AG08396 (cell line): ENCODE results near the gene CAD.
"Not testable (repeated sequence)": the region's sequence is repeated elsewhere in the genome, so short reads cannot be mapped to it uniquely, and the experiment has no call there.

Experiments used
- DNase-seq: peaks from one replicate; pipeline ENCODE4 v3.0.0; 2012; ENCODE audit warnings: low spot score, mixed read lengths

CAD gene

DNA sequence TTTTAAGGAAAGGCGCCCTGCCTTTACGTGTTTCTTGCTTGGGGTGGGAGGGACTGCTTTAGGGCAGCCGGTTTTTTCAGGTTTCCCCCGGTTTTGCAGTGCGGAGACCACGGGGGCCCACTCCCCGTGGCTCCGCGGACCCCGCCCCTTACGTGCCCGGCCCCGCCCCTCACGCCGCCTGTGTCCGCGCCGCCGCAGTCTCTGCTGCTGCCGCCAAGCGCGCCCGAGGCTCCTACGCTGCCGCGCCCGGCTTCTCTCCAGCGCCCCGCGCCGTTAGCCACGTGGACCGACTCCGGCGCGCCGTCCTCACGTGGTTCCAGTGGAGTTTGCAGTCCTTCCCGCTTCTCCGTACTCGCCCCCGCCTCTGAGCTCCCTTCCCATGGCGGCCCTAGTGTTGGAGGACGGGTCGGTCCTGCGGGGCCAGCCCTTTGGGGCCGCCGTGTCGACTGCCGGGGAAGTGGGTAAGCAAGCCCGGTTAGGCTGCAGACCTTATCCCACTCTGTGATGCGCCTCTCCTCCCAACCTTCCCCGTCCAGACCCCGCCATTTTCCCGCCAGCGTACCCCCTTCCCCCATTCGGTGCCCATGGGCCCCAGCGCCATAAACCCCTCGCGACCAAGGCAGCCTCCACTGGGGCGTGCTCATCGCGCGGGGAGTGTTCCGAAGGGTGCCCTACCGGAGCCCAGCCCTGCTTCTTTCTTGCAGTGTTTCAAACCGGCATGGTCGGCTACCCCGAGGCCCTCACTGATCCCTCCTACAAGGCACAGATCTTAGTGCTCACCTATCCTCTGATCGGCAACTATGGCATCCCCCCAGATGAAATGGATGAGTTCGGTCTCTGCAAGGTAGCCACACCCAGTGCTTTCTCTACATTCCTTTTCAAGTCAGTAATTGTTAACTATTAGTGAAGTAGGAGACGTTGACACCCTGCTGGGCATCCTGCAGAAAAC lies at the start of gene CAD:
Gene CAD, plus strand, starts transcription at position 197 of the 949 bp plus-strand sequence. Its CDS starts 183 bp downstream, at position 380.
- peak; percentile 95 for DNase-seq

DNA sequence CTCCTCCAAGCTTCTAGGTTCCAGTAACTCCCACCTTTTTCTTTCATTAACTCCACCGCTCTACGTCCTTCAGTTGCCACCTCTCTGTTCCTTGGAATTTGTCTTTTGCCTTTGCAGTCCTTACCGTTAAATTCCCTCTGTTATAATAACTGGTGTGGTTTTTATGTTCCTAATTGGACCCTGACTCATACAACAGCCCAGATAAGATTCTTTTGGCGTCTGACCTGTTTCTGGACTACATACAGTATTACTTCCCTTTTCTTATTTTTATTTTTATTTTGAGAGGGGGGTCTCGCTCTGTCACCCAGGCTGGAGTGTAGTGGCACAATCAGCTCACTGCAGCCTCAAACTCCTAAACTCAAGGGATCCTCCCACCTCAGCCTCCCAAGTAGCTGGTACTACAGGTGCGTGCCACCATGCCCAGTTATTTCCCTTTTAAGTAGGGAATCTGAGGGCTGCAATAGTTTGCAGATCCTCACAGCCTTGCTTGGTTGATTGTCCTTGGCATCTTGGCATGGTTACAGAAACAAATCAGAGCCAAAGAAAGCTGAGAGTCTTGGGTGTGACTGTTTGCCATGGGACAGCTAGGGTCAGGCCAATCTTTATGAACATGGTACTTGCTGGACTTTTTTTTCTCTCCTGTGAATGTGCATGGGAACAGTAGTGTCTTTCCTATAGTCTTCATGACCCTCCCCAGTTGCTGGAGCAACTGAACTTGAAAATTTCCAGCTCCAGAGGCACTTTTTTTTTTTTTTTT lies 46.4 kb upstream of the CAD start:
- no peak for DNase-seq

DNA sequence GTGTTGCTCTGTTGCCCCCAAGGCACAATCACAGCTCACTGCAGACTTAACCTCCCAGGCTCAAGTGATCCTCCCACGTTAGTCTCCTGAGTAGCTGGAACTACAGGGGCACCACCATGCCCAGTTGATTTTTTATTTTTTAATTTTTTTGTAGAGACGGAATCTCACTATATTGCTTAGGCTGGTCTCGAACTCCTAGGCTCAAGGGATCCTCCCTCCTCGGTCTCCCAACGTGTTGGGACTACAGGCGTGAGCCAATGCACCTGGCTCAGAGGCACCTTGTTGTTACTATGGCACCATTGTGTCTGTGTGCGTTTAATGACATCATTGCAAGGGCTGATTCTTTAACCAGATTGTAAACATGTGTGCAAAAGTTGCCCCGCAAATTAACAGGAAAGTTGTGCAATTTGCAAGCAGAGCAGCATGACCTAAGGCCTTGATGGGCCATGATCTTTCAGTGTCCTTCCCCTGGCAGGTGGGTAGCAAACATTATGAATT lies 45.8 kb upstream of the CAD start:
- DNase-seq = no peak

DNA sequence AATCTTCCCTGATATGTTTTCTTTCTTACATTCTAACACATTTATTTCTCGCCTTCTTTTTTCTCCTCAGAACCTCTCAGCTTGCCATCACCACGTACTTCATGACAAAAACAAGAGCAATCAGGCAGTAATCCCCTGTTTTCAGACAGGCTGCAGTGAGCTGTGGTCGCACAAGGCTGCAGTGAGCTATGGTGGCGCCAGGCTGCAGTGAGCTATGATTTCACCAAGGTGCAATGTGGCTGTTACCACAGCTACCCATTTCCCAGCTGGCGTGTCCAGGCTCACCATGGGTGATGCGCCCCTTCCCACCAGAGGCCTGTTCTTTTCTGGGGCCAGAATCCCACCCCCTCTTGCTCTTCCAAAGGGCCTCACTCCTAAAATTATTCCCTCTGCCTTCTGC lies 42.5 kb upstream of the CAD start:
- DNase-seq = no peak

DNA sequence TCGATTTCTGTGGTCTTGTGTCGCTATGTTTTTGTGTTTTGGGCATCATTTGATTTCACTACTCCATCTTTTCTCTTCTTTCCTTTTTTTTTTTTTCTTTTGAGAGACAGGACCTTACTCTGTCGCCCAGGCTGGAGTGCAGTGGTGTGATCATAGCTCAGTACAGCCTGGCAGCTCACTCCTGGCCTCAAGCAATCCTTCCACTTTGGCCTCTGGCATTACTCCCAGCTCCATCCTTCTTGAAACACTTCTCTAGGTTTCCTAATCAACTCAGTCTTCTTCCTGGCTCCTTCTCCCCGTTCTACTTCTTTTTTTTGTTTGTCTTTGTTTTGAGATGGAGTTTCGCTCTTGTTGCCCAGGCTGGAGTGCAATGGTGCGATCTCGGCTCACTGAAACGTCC lies 41.8 kb upstream of the CAD start:
- no peak for DNase-seq

DNA sequence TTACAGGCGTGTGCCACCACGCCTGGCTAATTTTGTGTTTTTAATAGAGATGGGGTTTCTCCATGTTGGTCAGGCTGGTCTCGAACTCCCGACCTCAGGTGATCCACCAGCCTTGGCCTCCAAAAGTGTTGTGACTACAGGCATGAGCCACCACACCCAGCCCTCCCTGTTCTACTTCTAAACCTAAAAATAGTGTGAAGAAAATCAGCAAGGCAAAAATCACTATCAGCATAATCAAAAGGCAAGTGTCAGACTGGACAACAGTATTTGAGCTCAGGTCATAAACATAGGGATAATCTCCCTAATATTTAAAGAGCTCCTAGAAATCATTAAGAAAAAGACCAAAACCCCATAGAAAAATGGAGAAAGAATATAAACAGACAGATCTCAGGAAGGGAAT lies 41.4 kb upstream of the CAD start:
- DNase-seq = not testable (repeated sequence)

DNA sequence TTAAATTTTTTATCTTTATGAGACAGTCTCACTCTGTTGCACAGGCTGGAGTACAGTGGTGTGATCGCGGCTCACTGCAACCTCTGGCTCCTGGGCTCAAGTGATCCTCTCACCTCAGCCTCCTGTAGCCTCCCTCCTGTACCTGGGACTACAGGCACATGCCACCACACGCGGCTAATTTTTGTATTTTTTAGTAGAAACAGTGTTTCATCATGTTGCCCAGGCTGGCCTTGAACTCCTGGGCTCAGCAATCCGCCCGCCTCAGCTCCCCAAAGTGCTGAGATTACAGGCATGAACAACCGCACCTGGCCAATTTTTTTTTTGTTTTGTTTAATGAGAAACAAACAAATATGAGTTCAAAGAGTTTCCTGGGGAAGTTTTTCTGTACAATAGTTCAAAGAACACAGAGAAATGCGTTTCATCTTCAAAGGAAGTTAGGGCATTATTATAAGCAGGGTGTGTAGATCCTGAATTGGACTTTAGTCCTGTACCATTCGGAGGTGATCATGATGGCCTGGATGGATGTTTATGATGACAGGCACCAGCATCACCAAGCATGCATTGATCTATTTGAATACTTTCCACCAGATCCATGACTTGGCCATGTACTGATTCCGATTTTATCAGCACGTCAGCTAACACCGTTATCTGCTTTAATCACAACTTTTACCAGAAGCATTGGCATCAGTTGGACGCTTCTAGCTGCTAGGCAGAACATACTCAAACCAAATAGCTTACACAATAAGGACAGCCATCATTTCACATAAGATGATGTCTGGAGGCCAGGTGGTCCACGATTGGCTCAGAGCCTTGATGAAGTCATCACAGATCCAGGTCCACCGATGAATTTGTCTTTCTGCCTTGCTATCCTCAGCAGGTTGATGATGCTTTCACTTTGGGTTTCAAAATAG lies 39.5 kb upstream of the CAD start:
- DNase-seq = no peak

DNA sequence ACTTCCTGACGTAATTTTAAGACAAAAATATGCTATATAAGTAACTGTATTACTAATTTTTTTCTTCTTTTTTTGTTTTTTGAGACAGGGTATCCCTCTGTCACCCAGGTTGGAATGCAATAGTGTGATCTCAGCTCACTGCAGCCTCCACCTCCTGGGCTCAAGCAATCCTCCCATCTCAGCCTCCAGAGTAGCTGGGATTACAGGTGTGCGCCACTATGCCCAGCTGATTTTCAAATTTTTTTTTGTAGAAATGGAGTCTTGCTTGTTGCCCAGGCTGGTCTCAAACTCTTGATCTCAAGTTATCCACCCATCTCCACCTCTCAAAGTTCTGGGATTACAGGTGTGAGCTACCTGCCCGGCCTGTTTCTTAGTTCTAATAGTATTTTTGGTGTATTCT lies 38.7 kb upstream of the CAD start:
- DNase-seq = no peak

DNA sequence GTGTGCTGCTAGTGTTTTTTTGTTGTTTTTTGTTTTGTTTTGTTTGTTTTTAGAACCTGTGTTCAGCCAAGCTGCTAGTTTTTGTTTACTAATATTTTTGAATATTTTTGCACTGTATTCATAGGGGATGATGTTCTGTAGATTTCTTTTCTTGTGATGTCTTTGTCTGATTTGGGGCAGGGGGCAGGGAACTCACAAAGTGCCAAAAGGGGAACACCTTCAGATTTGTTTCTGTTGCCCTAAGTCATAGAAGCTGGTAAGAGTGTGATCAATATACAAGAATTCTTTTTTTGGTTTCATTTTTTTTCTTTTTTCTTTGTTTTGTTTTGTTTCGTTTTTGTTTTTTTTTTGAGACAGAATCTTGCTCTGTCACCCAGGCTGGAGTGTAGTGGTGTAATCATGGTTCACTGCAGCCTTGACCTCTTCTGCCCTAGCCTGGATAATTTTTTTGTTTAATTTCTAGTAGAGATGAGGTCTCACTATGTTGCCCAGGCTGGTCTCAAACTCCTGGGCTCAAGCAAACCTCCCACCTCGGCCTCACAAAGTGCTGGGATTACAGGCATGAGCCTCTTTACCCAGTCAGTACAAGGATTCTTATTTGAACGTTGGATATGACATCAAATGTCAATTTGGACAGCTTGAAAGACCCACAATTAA lies 37.7 kb upstream of the CAD start:
- DNase-seq = no peak

DNA sequence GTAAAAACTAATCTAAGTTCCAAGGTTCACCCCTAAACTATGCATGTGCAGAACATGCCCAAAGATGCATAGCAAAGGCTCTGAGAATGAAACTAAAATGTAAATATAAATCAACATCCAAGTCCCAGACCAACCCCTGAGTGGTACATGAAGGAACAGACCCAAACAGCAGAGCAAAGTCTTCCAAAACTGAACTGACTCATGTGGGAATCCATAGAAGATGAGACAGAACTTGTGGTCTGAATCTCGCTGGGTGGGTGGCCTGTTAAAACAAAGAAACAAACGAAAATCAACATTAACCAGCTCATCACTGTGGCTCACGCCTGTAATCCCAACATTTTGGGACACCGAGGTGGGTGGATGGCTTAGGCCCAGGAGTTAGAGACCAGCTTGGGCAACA lies 34.8 kb upstream of the CAD start:
- no peak for DNase-seq

DNA sequence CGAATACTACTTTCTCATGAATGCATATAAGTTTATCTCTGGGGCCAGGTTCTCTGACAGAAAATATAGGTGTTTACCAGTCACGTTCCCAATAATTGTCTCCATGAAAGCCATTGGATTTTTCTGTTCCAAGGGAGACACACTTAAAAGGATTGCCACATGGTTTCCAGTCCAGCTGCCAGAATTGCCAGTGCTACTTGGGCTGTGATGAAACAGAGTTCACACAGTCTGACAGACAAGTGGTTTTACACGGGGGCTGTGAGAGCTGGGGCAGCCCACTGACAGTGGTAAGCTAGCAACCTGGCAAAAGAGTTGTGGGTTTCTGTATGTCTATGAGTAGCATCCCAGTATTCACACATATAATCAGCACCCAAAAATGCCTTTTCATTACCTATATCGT lies 33.1 kb upstream of the CAD start:
- no peak for DNase-seq

DNA sequence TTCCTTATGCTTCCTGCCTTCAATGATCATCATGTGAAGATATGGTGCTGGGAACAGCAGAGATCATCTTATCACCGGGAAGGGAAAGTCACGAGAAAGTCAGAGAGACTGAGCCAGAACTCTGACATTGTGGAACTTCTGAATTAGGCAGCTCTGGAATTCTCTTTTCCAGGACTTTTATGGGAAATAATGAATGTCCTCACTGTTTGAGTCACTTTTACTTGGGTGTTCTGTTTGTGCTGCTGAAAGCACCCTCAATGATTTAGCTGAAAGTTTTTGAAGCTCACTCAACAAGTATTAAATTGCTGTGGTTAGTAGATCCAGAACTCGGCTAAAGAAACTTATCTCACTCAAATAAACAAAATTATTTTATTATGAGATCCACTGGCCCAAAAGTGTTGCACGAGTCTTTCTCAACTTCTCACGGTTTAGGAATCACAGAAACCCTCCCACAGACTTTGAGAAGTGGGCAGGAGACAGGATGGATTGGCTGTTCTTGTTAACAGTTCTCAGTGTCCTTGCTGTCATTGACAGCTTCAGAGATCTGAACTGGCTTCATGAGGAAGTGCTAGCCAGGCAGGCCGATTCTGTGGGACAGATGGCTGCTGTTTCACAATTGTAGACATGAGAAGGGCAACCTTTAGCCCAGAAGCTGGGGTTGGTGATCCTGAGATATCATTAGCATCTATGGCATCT lies 31.7 kb upstream of the CAD start:
- no peak for DNase-seq

DNA sequence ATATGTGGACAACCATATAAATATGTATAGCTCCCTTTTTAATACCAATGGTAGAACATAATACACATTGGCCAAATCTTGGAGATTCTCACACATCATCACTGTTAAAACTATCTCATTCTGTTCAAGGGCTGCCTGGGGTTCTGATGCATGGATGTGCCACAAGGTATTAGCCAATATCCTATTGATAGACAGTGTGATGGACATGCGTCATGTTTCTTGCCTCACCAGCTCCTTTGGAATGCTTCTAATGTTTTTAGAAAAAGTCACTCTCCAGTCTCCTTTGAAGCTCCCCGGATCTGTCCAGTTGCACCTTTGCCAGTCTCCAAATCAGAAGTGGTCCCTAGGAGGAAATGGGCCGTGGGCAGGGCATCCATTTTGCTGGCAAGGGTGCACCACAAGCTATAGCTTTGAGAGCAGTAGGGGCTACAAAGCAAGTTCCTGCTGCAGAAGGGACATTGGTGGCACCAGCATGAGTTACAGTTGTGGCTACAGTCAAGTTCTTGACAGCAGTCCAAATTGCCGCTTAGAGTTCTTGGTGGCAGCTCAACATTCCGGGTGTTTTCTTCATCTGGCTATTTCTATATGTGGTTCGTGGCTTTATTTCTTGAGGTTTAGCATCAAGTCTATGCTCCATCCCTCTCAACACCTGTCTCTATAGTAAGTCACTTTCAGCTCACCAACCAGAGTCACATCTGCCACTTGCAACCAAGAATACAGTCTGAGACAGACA lies 30.4 kb upstream of the CAD start:
- no peak for DNase-seq

DNA sequence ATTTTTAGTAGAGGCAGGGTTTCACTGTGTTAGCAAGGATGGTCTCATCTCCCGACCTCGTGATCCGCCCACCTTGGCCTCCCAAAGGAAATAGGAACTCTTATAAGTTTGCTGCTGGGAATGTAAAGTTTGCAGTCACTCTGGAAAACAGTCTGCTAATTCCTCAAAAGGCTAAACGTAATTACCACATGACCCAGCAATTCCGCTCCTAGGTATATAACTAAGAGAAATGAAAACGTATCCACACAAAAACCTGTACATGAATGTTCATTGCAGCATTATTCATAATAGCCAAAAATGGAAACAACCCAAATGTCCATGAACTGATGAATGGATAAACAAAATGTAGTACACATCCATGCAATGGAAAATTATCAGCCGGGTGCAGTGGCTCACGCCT lies 27.2 kb upstream of the CAD start:
- no peak for DNase-seq

DNA sequence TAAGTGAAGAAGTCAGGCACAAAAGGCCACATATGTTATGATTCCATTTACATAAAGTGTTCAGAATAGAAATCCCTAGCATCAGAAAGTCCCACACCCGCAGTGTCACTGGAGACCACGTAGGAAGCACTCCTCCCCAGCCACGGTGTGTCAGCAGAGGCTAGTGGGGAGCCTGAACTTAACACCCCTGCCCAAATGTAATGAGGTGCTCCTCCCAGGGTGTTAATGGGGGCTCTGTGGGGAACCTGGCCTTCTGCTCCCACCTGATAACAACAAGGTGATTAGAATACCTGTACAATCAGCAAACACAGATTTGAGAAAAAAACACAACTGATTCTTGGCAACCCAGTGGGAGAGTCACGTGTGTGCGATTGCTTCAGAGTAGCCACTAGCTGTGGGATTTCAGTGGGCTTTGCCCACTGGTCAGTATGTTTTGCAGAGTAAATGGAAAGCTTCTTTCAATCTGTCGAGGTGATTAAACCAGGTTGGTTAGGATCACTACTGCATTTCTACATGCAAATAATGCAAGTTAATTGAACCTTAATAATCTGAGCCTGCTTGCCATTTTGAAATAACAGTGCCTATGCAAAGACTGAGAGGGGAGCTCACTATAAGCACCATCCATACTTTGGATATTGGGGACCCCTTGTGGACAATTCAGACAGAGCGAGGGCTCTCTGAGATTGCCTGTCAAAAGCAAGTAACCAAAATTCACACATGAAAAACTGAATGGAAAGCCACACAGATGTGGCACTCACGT lies 25.9 kb upstream of the CAD start:
- peak; percentile 52 for DNase-seq

DNA sequence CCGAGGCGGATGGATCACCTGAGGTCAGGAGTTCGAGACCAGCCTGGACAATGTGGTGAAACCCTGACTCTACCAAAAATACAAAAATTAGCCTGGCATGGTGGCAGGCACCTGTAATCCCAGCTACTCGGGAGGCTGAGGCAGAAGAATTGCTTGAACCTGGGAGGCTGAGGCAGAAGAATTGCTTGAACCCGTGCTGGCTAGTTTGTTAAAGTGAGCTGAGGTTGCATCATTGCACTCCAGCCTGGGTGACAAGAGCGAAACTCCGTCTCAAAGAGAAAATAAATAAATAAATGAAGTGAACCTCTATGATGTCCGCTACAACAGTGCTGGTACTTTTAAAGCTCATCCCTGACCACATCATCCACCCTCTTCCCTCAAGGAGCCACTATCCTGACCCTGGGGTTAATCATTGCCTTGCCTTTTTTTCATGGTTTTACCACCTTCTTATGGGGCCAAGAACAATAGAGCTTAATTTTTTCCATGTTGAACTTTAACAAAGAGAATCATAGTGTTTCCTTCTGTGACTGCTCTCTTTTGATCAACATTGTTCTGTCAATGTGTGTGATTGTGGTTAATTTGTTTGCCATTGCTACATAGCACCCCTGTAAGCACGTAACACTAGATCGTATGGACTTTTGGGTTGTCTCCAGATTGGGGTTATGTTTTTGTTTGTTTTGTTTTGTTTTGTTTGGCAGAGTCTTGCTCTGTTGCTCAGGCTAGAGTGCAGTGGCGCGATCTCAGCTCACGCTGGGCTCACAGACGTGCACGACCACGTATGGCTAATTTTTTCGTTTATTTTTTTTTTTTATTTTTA lies 22.4 kb upstream of the CAD start:
- DNase-seq = no peak

DNA sequence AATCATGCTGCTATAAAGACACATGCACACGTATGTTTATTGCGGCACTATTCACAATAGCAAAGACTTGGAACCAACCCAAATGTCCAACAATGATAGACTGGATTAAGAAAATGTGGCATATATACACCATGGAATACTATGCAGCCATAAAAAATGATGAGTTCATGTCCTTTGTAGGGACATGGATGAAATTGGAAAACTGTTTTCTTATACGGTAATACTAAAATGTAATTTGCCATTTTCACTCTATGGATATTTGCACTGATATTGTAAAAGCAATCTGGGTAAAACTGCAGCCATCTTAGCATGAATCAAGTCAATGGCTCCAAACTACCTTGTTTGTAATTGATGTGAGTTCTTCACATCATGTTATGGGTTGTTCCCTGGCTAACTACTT lies 21.4 kb upstream of the CAD start:
- DNase-seq = not testable (repeated sequence)

DNA sequence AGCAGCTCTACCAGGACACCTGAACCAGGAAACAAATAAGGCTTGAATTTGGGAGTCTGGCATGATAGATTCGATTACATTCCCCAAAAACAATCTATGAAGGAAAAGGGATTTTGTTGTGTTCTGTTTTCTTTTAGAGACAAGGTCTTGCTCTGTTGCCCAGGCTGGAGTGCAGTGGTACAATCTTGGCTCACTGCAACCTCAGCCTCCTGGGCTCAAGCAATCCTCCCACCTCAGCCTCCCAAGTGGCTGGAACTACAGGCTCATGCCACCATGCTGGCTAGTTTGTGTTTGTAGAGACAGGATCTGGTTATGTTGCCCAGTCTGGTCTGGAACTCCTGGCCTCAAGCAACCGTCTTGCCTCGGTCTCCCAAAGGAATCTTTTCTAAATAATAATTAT lies 19.1 kb upstream of the CAD start:
- DNase-seq = not testable (repeated sequence)
